Psoas muscle (tissue), 8 donors: ENCODE data around the gene MAN1A2. TPM values are rescaled to one million over a fixed set of nuclear protein-coding genes. Genes with fewer than 3 reads are reported as not detected.

Experiments
- ATAC-seq, 4 donors: fragments of 200-7000 bp; cut with Tn5 transposase; one replicate each; pipeline ENCODE4 v1.9.1; 2020; ENCODE audit warnings: moderate library complexity in 3 of 4, mild to moderate bottlenecking in 2 of 4
- DNase-seq, 2 donors: peaks; one replicate each; pipeline ENCODE4 v3.0.0-alpha.2; 2020
- H3K27ac ChIP-seq: fragments of 200-600 bp; one replicate; pipeline ENCODE4 v1.8.0; 2022
- H3K27me3 ChIP-seq, 3 donors: fragments of 200-600 bp in 1 of 3; one replicate each; pipeline versions ENCODE4 v1.6.1 to v1.8.0; 2013 to 2022; ENCODE audit warnings: low read length in 2 of 3, mild to moderate bottlenecking in 2 of 3, moderate library complexity in 1 of 3; ENCODE audit not compliant: insufficient read depth in 3 of 3
- H3K36me3 ChIP-seq, 2 donors: fragments of 200-600 bp in 1 of 2; one replicate each; pipeline versions ENCODE4 v1.6.1 to v1.8.0; 2013 to 2022; ENCODE audit warnings: low read depth in 1 of 2, mild to moderate bottlenecking in 1 of 2, moderate library complexity in 1 of 2; ENCODE audit not compliant: insufficient read depth in 1 of 2
- H3K4me1 ChIP-seq: fragments of 200-600 bp; one replicate; pipeline ENCODE4 v1.8.0; 2022
- H3K4me3 ChIP-seq: fragments of 200-600 bp; one replicate; pipeline ENCODE4 v1.8.0; 2022; ENCODE audit warnings: mild to moderate bottlenecking
- H3K9me3 ChIP-seq: fragments of 200-600 bp; one replicate; pipeline ENCODE4 v1.8.0; 2022
- WGBS, 3 donors: extraction: QIAGEN DNeasy Blood & Tissue Kit; methylation state at CpG; one replicate each; pipeline versions ENCODE4 v1.1.6 to v1.1.7; 2013; 5-methylcytosine and 5-hydroxymethylcytosine counted together
- intact Hi-C, 2 donors: fragments of 100-400 bp; cut with DNase I; formaldehyde crosslinking; loops; one replicate each; pipeline versions ENCODE4 v1.11.0 to v1.14.2; 2022
- polyA plus RNA-seq, 3 donors: library from polyadenylated mRNA; stranded (reverse); fragments of 200-250 nt; gene quantifications; one replicate each; pipeline ENCODE4 v1.2.3, GENCODE V29; 2013
- total RNA-seq, 4 donors: library from RNA; stranded (reverse); fragmentation: NEBNext Ultra II Directional in 2 of 4; extraction: Animal tissue kit (Norgen Biotek cat#: 25700) in 2 of 4; gene quantifications; one replicate each; pipeline versions ENCODE4 v1.2.1 to v1.2.4, GENCODE V29; 2021 to 2023
- TF ChIP-seq, protein P1 (sequence below): fragments of 200-600 bp; IDR thresholded peaks from one replicate; pipeline ENCODE4 v1.8.0; 2022; ENCODE audit warnings: antibody characterized with exemption
- donor health status: healthy with polysubstance abuse.
- donor health status: DM: no; HTN: no; CAD: no; lungs with moderate emphysema.
- donor health status: Bipolar disorder and iron deficiency.
- donor health status: healthy.
- donor health status: DM: yes; HTN: yes; CAD: no.
- donor health status: DM: no; HTN: no; CAD: no.
- donor health status: DM: no; HTN: no; CAD: no.
- donor health status: DM: yes; HTN: yes; CAD: no.

Gene MAN1A2
- total and polyA plus RNA-seq, 7 donors: 4.0 to 35.0 (median 19.8) TPM

DNA sequence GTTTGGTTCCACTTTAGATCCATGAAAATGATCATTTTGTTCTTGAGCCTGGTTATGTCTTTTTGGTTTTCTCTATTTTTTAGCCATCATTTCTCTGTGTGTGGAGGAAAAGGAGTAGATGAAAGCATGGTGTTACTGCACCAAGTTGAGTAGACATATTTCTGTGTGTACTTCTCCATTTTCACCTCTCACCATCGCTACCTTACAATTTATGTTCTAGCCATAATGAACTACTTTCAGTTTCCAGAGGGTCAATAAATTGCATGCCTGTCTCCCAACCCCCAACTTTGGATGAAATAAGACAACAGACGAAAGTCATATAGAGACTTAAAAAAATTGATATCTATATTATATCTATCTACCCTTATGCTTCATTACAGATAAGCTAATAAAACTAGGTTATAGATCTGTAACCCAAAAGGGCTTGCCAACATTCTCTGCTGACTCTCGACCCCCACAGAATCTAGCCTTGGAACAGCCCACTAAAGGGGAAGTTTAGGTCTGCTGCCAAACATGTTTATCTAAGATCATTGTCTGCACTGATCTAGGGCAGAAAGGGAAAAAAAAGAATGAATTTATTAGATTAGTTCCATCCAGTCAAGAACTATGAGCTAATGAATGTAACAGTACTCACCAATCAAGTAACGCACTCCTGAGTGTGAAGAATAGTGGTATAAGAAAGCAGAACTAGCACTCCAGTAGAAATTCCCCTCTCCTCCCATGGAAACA lies 7.5 kb upstream of the MAN1A2 start:
- Histone ChIP-seq H3K36me3 (no peaks in the 10 kb centered on the region), H3K27ac (no peak overlapping the region), H3K27me3 (no peaks in the 10 kb centered on the region), H3K9me3 (no peaks in the 10 kb centered on the region), H3K4me3 (no peak overlapping the region), H3K4me1 (peaks cover 10% of the 10 kb centered on the region)
- DNase-seq (no peak), ATAC-seq (no peak)
- WGBS, 3 donors: 73 to 82% (median 74%) methylated on average over 4 of the region's 4 CpGs
- TF ChIP-seq, protein P1, sequence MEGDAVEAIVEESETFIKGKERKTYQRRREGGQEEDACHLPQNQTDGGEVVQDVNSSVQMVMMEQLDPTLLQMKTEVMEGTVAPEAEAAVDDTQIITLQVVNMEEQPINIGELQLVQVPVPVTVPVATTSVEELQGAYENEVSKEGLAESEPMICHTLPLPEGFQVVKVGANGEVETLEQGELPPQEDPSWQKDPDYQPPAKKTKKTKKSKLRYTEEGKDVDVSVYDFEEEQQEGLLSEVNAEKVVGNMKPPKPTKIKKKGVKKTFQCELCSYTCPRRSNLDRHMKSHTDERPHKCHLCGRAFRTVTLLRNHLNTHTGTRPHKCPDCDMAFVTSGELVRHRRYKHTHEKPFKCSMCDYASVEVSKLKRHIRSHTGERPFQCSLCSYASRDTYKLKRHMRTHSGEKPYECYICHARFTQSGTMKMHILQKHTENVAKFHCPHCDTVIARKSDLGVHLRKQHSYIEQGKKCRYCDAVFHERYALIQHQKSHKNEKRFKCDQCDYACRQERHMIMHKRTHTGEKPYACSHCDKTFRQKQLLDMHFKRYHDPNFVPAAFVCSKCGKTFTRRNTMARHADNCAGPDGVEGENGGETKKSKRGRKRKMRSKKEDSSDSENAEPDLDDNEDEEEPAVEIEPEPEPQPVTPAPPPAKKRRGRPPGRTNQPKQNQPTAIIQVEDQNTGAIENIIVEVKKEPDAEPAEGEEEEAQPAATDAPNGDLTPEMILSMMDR: no peak
- intact Hi-C loops: loop anchor here in 1 of 2 donors (5.0 kb wide), 1 partner anchor 292 kb away; no protein-coding TSS in a partner anchor

DNA sequence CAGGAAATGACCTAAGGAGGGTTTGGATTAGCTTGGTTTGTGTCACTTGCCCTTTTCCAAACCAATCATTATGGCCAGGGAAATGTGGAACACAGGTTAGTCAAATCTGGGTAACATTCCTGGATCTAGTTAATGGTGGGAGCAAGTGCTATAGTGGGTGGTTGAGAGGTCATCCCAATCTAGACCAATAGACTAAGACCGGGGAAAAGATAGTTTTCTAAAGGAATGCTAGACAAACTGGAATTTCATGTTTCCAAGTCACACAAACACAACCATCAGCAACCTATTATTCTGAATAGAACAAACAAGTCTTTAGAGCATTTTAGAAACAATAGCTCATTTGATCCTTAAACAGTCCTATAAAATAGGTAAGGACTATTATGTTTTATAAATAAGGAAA lies 4.3 kb upstream of the MAN1A2 start:
- H3K9me3 ChIP-seq: no peaks in the 10 kb centered on the region
- WGBS, 3 donors: 35 to 98% (median 50%) methylated on average over 1 of the region's 1 CpG
- H3K27ac ChIP-seq: no peak overlapping the region
- ATAC-seq (no peak), DNase-seq (no peak)
- H3K27me3 ChIP-seq: no peaks in the 10 kb centered on the region
- intact Hi-C loops: loop anchor here in 1 of 2 donors (5.0 kb wide), 1 partner anchor 296 kb away; no protein-coding TSS in a partner anchor
- H3K4me3 ChIP-seq: no peak overlapping the region
- H3K4me1 ChIP-seq: peaks cover 22% of the 10 kb centered on the region
- H3K36me3 ChIP-seq: no peaks in the 10 kb centered on the region
- TF ChIP-seq, protein P1: no peak

DNA sequence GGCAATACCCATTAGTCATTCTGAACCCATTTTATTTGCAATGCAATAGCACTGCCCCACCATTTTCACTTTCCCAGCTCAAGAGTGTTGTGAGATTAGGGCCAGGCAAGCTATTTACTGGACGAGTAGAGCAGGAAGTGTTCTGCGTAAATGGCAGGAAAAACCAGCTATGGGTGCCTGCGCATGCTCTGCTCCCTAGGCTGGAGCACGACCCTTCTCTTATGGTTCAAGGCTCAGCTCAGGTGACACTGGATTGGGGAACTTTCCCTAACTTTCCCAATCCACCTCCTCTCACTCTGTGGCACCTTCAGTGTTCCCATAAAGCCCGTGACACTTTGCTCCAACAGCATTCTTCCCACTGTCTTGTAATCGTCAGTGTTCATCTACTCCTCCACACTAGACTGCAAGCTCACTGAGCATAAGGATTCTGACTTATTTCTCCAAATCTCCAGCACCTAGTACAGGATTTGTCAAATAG lies 3.6 kb upstream of the MAN1A2 start:
- intact Hi-C loops: loop anchor here in 1 of 2 donors (5.0 kb wide), 1 partner anchor 296 kb away; no protein-coding TSS in a partner anchor
- H3K27me3 ChIP-seq: no peaks in the 10 kb centered on the region
- H3K36me3 ChIP-seq: no peaks in the 10 kb centered on the region
- H3K4me1 ChIP-seq: peaks cover 22% of the 10 kb centered on the region
- WGBS, 3 donors: 53 to 57% (median 56%) methylated on average over 6 of the region's 6 CpGs
- H3K27ac ChIP-seq: no peak overlapping the region
- H3K4me3 ChIP-seq: no peak overlapping the region
- H3K9me3 ChIP-seq: no peaks in the 10 kb centered on the region
- DNase-seq (no peak), ATAC-seq (no peak)
- TF ChIP-seq, protein P1: no peak

DNA sequence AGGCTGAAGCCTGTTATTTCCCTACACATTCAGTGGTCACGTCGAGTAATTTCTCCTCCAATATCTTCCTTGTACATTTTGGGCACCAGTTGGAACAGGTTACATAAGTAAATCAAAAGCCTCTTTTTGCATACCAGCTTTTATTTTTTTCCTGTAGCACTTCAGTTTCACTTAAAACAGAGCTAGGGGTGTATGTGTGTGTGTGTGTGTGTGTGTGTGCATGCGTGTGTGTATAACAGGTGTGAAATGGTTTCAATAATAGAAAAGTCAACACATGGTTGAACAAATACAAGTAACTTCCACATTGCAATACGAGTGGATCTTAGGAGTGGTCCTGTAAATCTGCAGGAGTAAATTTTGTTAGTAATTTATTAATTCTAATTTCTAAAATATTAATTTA lies 3.0 kb upstream of the MAN1A2 start:
- TF ChIP-seq, protein P1: no peak
- H3K27me3 ChIP-seq: no peaks in the 10 kb centered on the region
- ATAC-seq (no peak), DNase-seq (no peak)
- H3K27ac ChIP-seq: no peak overlapping the region
- H3K4me1 ChIP-seq: peaks cover 22% of the 10 kb centered on the region
- 49 to 76% (median 56%) methylated on average over 4 of the region's 4 CpGs for WGBS, 3 donors
- intact Hi-C loops: loop anchor here in 1 of 2 donors (5.0 kb wide), 1 partner anchor 297 kb away; no protein-coding TSS in a partner anchor
- H3K9me3 ChIP-seq: no peaks in the 10 kb centered on the region
- no peaks in the 10 kb centered on the region for H3K36me3 ChIP-seq
- no peak overlapping the region for H3K4me3 ChIP-seq
